LNCAP (cell line): ENCODE measurements around the gene ISYNA1.

Experiments used
- CTCF ChIP-seq: fragments of 450-650 bp; IDR thresholded peaks from 2 replicates; pipeline ENCODE4 v1.5.1; 2017; ENCODE audit warnings: mild to moderate bottlenecking

Gene ISYNA1

GRCh38 chr19:18417250-18418028 is 20.5 kb downstream of the ISYNA1 start:
- no peak for TF ChIP-seq CTCF

GRCh38 chr19:18416778-18417249 is 21.1 kb downstream of the ISYNA1 start:
- TF ChIP-seq CTCF, result no peak

GRCh38 chr19:18415178-18415867 is 22.6 kb downstream of the ISYNA1 start:
- no peak for TF ChIP-seq CTCF

GRCh38 chr19:18414504-18415177 is 23.3 kb downstream of the ISYNA1 start:
- TF ChIP-seq CTCF, result no peak

GRCh38 chr19:18412610-18413239 is 25.2 kb downstream of the ISYNA1 start:
- TF ChIP-seq CTCF, result no peak

- TF ChIP-seq CTCF, result no peak; the same call in 1 of the 2 replicates
These were observed 29.9 kb downstream of the ISYNA1 start for GRCh38 chr19:18408053-18408476.

GRCh38 chr19:18406749-18407148 is 31.2 kb downstream of the ISYNA1 start:
- no peak for TF ChIP-seq CTCF
